Esophagus squamous epithelium (tissue), 5 donors: ENCODE results near the gene C3orf18. TPM values are rescaled to one million over a fixed set of nuclear protein-coding genes. Genes with fewer than 3 reads are reported as not detected.

Source experiments
- DNase-seq: peaks from one replicate; lab custom pipeline; 2025; lab: John Stamatoyannopoulos, UW
- H3K27ac ChIP-seq, 4 donors: fragments of 200-600 bp; sonication (generic); one replicate each; pipeline ENCODE4 v1.5.1; 2016 to 2019; ENCODE audit warnings: mild to moderate bottlenecking in 1 of 4
- H3K27me3 ChIP-seq, 4 donors: fragments of 200-600 bp; sonication (generic); 1 replicate in 3 of 4; 2 replicates in 1 of 4; pipeline versions ENCODE4 v1.5.1 to v1.6.0; 2017 to 2021; ENCODE audit warnings: antibody characterized with exemption in 1 of 4
- H3K36me3 ChIP-seq, 3 donors: fragments of 200-600 bp; sonication (generic); one replicate each; pipeline ENCODE4 v1.5.1; 2016 to 2019
- H3K4me1 ChIP-seq, 3 donors: fragments of 200-600 bp; sonication (generic); one replicate each; pipeline ENCODE4 v1.5.1; 2017 to 2019
- H3K4me3 ChIP-seq, 4 donors: fragments of 200-600 bp; sonication (generic); 1 replicate in 3 of 4; 2 replicates in 1 of 4; pipeline ENCODE4 v1.5.1; 2016 to 2019; ENCODE audit warnings: mild to moderate bottlenecking in 2 of 4, moderate library complexity in 1 of 4
- H3K9me3 ChIP-seq, 3 donors: fragments of 200-600 bp; sonication (generic); one replicate each; pipeline ENCODE4 v1.5.1; 2016 to 2019
- CTCF ChIP-seq, 6 experiments: fragments of 450-650 bp in 4 of 6; fragments of 200-600 bp in 2 of 6; sonication (generic) in 2 of 6; IDR thresholded peaks; one replicate each; pipeline ENCODE4 v1.5.1; 2016 to 2019; ENCODE audit warnings: antibody characterized with exemption in 6 of 6, mild to moderate bottlenecking in 4 of 6, moderate library complexity in 4 of 6
- POLR2A ChIP-seq, 4 donors: fragments of 450-650 bp; IDR thresholded peaks; one replicate each; pipeline ENCODE4 v1.6.1; 2017; ENCODE audit warnings: antibody characterized with exemption in 4 of 4, mild to moderate bottlenecking in 4 of 4, moderate library complexity in 3 of 4
- WGBS, 2 donors: methylation state at CpG; one replicate each; pipeline ENCODE4 v1.1.5; 2018; 5-methylcytosine and 5-hydroxymethylcytosine counted together
- intact Hi-C: fragments of 100-400 bp; cut with DNase I; formaldehyde crosslinking; loops from one replicate; pipeline ENCODE4 v1.15.0; 2022
- total RNA-seq, 4 donors: library from RNA; depleted of rRNA; stranded (reverse); fragments of >200 nt; gene quantifications; one replicate each; pipeline ENCODE4 v1.1.0, GENCODE V29; 2016
- donor health status: DM: yes; HTN: yes; CAD: no.

C3orf18 gene
- total RNA-seq, 4 donors from 2014 or later = 0.15 to 3.2 (median 1.2) TPM

GRCh38 chr3:50510325-50510724 lies 57.2 kb downstream of the C3orf18 start:
- intact Hi-C loops = no loop called here
- Histone ChIP-seq H3K4me1 (peaks cover 0 to 3% (median 0%) of the 10 kb centered on the region in 3 donors), H3K36me3 (no peaks in the 10 kb centered on the region), H3K9me3 (no peaks in the 10 kb centered on the region), H3K4me3 (no peak overlapping the region), H3K27me3 (peaks cover 0 to 1% (median 0%) of the 10 kb centered on the region in 4 donors), H3K27ac (no peak overlapping the region)
- WGBS, 2 donors = 57% methylated on average over 2 of the region's 2 CpGs; no CpG with 5 or more reads in 1 of the 2 donors
- TF ChIP-seq POLR2A (IDR thresholded peaks at IDR 0.05) (no peak), CTCF (IDR thresholded peaks at IDR 0.05) (no peak)
- no peak for DNase-seq

DNA sequence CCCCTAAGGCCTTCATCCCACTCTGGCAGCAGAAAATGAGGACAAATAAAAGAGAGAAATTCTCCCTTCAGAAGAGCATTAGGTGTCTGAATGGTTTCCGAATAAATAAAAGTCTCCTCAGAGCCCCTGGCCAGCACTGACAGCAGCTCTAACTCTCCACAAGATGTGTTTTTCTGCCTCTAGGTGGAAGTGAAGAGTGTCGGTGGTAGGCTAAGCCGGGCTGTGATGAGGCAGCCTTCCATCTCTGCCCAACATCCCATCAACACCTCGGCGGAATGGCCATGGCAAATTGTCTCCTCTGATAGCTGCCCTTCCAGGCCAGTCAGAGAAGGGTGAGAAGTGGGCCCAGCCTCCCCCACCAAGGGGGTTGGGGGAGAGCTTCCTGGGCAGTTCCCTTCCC lies 57.8 kb downstream of the C3orf18 start:
- Histone ChIP-seq H3K27me3 (peaks cover 0 to 8% (median 0%) of the 10 kb centered on the region in 4 donors), H3K36me3 (no peaks in the 10 kb centered on the region), H3K9me3 (no peaks in the 10 kb centered on the region), H3K4me3 (no peak overlapping the region), H3K27ac (no peak overlapping the region), H3K4me1 (no peaks in the 10 kb centered on the region)
- intact Hi-C loops = no loop called here
- TF ChIP-seq POLR2A (IDR thresholded peaks at IDR 0.05) = no peak
- TF ChIP-seq CTCF (IDR thresholded peaks at IDR 0.05) = no peak
- no peak for DNase-seq
- WGBS, 2 donors = 71% methylated on average over 5 of the region's 5 CpGs; no CpG with 5 or more reads in 1 of the 2 donors

GRCh38 chr3:50508821-50509220 lies 58.7 kb downstream of the C3orf18 start:
- no peak for DNase-seq
- 67% methylated on average over 1 of the region's 1 CpG for WGBS, 2 donors
- H3K4me3 ChIP-seq = no peak overlapping the region
- peaks cover 0 to 15% (median 0%) of the 10 kb centered on the region in 4 donors for H3K27me3 ChIP-seq
- no peaks in the 10 kb centered on the region for H3K9me3 ChIP-seq
- intact Hi-C loops = no loop called here
- no peak for TF ChIP-seq CTCF (IDR thresholded peaks at IDR 0.05)
- no peak for TF ChIP-seq POLR2A (IDR thresholded peaks at IDR 0.05)
- H3K4me1 ChIP-seq = peaks cover 0 to 4% (median 0%) of the 10 kb centered on the region in 3 donors
- no peaks in the 10 kb centered on the region for H3K36me3 ChIP-seq
- no peak overlapping the region for H3K27ac ChIP-seq

Other genes with a start within 250 kb of the C3orf18 start
- 10 to 100 TPM; 36.7 to 68.9 (median 51.5) TPM for gene HYAL2, start 245.0 kb downstream of the C3orf18 start, total RNA-seq
- 10 to 100 TPM; 16.0 to 42.9 (median 27.4) TPM for gene TUSC2, start 239.5 kb downstream of the C3orf18 start, total RNA-seq
- gene RASSF1, start 226.9 kb downstream of the C3orf18 start, total RNA-seq = 10 to 100 TPM; 11.9 to 31.7 (median 24.9) TPM
- gene ZMYND10, start 222.0 kb downstream of the C3orf18 start, total RNA-seq = 1 to 10 TPM in 1 of 4 donors, not detected in 3; 1.1 TPM
- gene NPRL2, start 217.0 kb downstream of the C3orf18 start, total RNA-seq = 10 to 100 TPM; 10.4 to 21.2 (median 16.1) TPM
- gene CYB561D2, start 216.9 kb downstream of the C3orf18 start, total RNA-seq = 10 to 100 TPM; 18.1 to 21.9 (median 20.5) TPM
- 10 to 100 TPM; 24.2 to 41.6 (median 30.6) TPM for gene TMEM115, start 208.2 kb downstream of the C3orf18 start, total RNA-seq
- under 1 TPM in 3 of 4 donors, not detected in 1; 0.18 to 0.57 (median 0.35) TPM for gene CACNA2D2, start 64.1 kb downstream of the C3orf18 start, total RNA-seq
- 10 to 100 TPM in 1 of 4 donors, 1 to 10 TPM in 3; 4.4 to 11.8 (median 4.9) TPM for gene HEMK1, start 1.8 kb upstream of the C3orf18 start, total RNA-seq
- 10 to 100 TPM in 1 of 4 donors, 1 to 10 TPM in 3; 3.1 to 11.1 (median 6.8) TPM for gene CISH, start 44.0 kb upstream of the C3orf18 start, total RNA-seq
- 10 to 100 TPM; 46.5 to 65.6 (median 52.3) TPM for gene MAPKAPK3, start 49.4 kb upstream of the C3orf18 start, total RNA-seq
- 1 to 10 TPM in 3 of 4 donors, under 1 TPM in 1; 0.92 to 1.7 (median 1.4) TPM for gene DOCK3, start 107.2 kb upstream of the C3orf18 start, total RNA-seq